Activated CD4-positive, alpha-beta T cell treated with anti-CD3 and anti-CD28 coated beads for 48 hours (primary cell): ENCODE measurements around the gene LLGL2.

Experiments used
- DNase-seq: peaks from one replicate; pipeline ENCODE4 v3.0.0-alpha.2; 2020

Gene LLGL2

GRCh38 chr17:75491680-75492079 is 33.8 kb upstream of the LLGL2 start:
- no peak for DNase-seq

- no peak for DNase-seq
Observed at GRCh38 chr17:75492555-75493168, 32.8 kb upstream of the LLGL2 start.

GRCh38 chr17:75493476-75494129 is 31.9 kb upstream of the LLGL2 start:
- no peak for DNase-seq

GRCh38 chr17:75494326-75494877 is 31.1 kb upstream of the LLGL2 start:
- DNase-seq, result no peak

- DNase-seq, result no peak
Observed at GRCh38 chr17:75496005-75496404, 29.5 kb upstream of the LLGL2 start.

- DNase-seq, result no peak
Observed at GRCh38 chr17:75498039-75498725, 27.3 kb upstream of the LLGL2 start.

GRCh38 chr17:75498726-75499213 is 26.7 kb upstream of the LLGL2 start:
- no peak for DNase-seq

- no peak for DNase-seq
Observed at GRCh38 chr17:75499313-75500022, 26.0 kb upstream of the LLGL2 start.

GRCh38 chr17:75500419-75501216 is 24.9 kb upstream of the LLGL2 start:
- DNase-seq, result no peak

GRCh38 chr17:75501378-75502071 is 24.0 kb upstream of the LLGL2 start:
- no peak for DNase-seq

GRCh38 chr17:75502072-75502720 is 23.3 kb upstream of the LLGL2 start:
- DNase-seq, result no peak

- no peak for DNase-seq
Observed at GRCh38 chr17:75502721-75503329, 22.7 kb upstream of the LLGL2 start.

- DNase-seq, result no peak
Observed at GRCh38 chr17:75503337-75503950, 22.1 kb upstream of the LLGL2 start.

GRCh38 chr17:75503976-75504346 is 21.5 kb upstream of the LLGL2 start:
- no peak for DNase-seq

GRCh38 chr17:75504347-75505151 is 20.9 kb upstream of the LLGL2 start:
- peak; percentile 41 for DNase-seq

- no peak for DNase-seq
Observed at GRCh38 chr17:75505152-75505409, 20.4 kb upstream of the LLGL2 start.

GRCh38 chr17:75505640-75506039 is 19.9 kb upstream of the LLGL2 start:
- no peak for DNase-seq

GRCh38 chr17:75506134-75506533 is 19.4 kb upstream of the LLGL2 start:
- no peak for DNase-seq

GRCh38 chr17:75506888-75507287 is 18.6 kb upstream of the LLGL2 start:
- DNase-seq, result no peak
